GM19328 (cell line): Measurements from ENCODE around the gene FBXO31.
A peak's percentile ranks its signal among the peaks of the same experiment; 100 is the strongest.
"Not testable (repeated sequence)": the region's sequence is repeated elsewhere in the genome, so short reads cannot be mapped to it uniquely, and the experiment has no call there.

ENCODE experiments used
- ATAC-seq: cut with Tn5 transposase; IDR thresholded peaks from one replicate; pipeline ENCODE4 v1.9.1; 2021; ENCODE audit warnings: mild to moderate bottlenecking, moderate library complexity; ENCODE audit not compliant: unreplicated experiment

FBXO31 gene

GRCh38 chr16:87411375-87412271 is 28.0 kb upstream of the FBXO31 start:
- no peak for ATAC-seq

GRCh38 chr16:87410968-87411367 is 27.4 kb upstream of the FBXO31 start:
- ATAC-seq: no peak

- ATAC-seq: no peak
Measured at GRCh38 chr16:87410530-87410929, 27.0 kb upstream of the FBXO31 start.

GRCh38 chr16:87409781-87410180 is 26.2 kb upstream of the FBXO31 start:
- ATAC-seq: no peak

GRCh38 chr16:87409153-87409552 is 25.6 kb upstream of the FBXO31 start:
- ATAC-seq: no peak

- no peak for ATAC-seq
Measured at GRCh38 chr16:87407511-87408112, 24.0 kb upstream of the FBXO31 start.

- ATAC-seq: no peak
Measured at GRCh38 chr16:87406495-87407088, 23.0 kb upstream of the FBXO31 start.

GRCh38 chr16:87404764-87405625 is 21.4 kb upstream of the FBXO31 start:
- ATAC-seq: no peak

GRCh38 chr16:87395181-87395842 is 11.7 kb upstream of the FBXO31 start:
- ATAC-seq: no peak

GRCh38 chr16:87393680-87394055 is 10.1 kb upstream of the FBXO31 start:
- ATAC-seq: no peak

- ATAC-seq: no peak
Measured at GRCh38 chr16:87392821-87393679, 9.5 kb upstream of the FBXO31 start.

GRCh38 chr16:87391950-87392820 is 8.6 kb upstream of the FBXO31 start, which contains the start of gene MAP1LC3B:
Gene MAP1LC3B (plus strand): TSS chr16:87392336. CDS start chr16:87392428, 92 bp downstream.
- ATAC-seq: peak; percentile 69

GRCh38 chr16:87391324-87391949 is 7.9 kb upstream of the FBXO31 start:
- ATAC-seq: no peak

- no peak for ATAC-seq
Measured at GRCh38 chr16:87390641-87391323, 7.2 kb upstream of the FBXO31 start.

GRCh38 chr16:87389914-87390313 is 6.3 kb upstream of the FBXO31 start:
- ATAC-seq: not testable (repeated sequence)

GRCh38 chr16:87389245-87389644 is 5.7 kb upstream of the FBXO31 start:
- no peak for ATAC-seq

- no peak for ATAC-seq
Measured at GRCh38 chr16:87388818-87389134, 5.2 kb upstream of the FBXO31 start.
